MM.1S (cell line): ENCODE results near the gene HGFAC.

Experiments used
- CTCF ChIP-seq: fragments of 300-600 bp; sonication (generic); IDR thresholded peaks from 2 replicates; pipeline ENCODE4 v1.5.1; 2016; ENCODE audit warnings: antibody characterized with exemption, low read length, mixed read lengths
- EZH2 ChIP-seq: fragments of 300-600 bp; sonication (generic); optimal IDR thresholded peaks from 2 replicates; pipeline ENCODE3; 2017; ENCODE audit warnings: low read depth, mild to moderate bottlenecking, antibody characterized with exemption, low read length, mixed read lengths
- EZH2phosphoT487 ChIP-seq: fragments of 300-600 bp; sonication (generic); IDR thresholded peaks from 2 replicates; pipeline ENCODE4 v1.6.1; 2018; ENCODE audit warnings: antibody characterized with exemption, low read length

GRCh38 chr4:3423952-3424351, 17.8 kb upstream of the HGFAC start:
- TF ChIP-seq CTCF, result no peak
- no peak for TF ChIP-seq EZH2
- no peak for TF ChIP-seq EZH2phosphoT487
